Muscle of leg (tissue), 11 donors: ENCODE data around the gene ATP10B. TPM values are rescaled to one million over a fixed set of nuclear protein-coding genes. Genes with fewer than 3 reads are reported as not detected.
A peak's percentile ranks its signal among the peaks of the same experiment; 100 is the strongest.

Source experiments
- DNase-seq: peaks from one replicate; pipeline ENCODE4 v3.0.0; 2013
- H3K27ac ChIP-seq: one replicate; pipeline ENCODE4 v1.5.1; 2013; ENCODE audit warnings: mild to moderate bottlenecking, low read length, control low read depth
- H3K27me3 ChIP-seq: one replicate; pipeline ENCODE4 v1.6.1; 2013; ENCODE audit warnings: low read length; ENCODE audit not compliant: control insufficient read depth, insufficient read depth
- H3K36me3 ChIP-seq: one replicate; pipeline ENCODE4 v1.6.1; 2013; ENCODE audit warnings: low read length; ENCODE audit not compliant: control insufficient read depth, insufficient read depth
- H3K4me1 ChIP-seq: one replicate; pipeline ENCODE4 v1.6.1; 2013; ENCODE audit warnings: low read length; ENCODE audit not compliant: control insufficient read depth, insufficient read depth
- H3K4me3 ChIP-seq: one replicate; pipeline ENCODE4 v1.5.1; 2013; ENCODE audit warnings: low read length, control low read depth
- H3K9me3 ChIP-seq: replicated peaks from 2 replicates; pipeline ENCODE4 v1.6.1; 2013; ENCODE audit warnings: low read depth, low read length; ENCODE audit not compliant: control insufficient read depth
- WGBS: methylation state at CpG from one replicate; pipeline ENCODE4 v1.1.5; 2013; ENCODE audit warnings: missing lambda C conversion rate; ENCODE audit not compliant: insufficient coverage; 5-methylcytosine and 5-hydroxymethylcytosine counted together
- polyA plus RNA-seq, 8 donors: library from polyadenylated mRNA; unstranded; fragments of 120-200 nt; gene quantifications; one replicate each; pipeline versions ENCODE4 v1.2.1 to v1.2.3, GENCODE V29; 2013; ENCODE audit warnings: inconsistent platforms in 1 of 8, low replicate concordance in 1 of 8; ENCODE audit not compliant: insufficient read length in 8 of 8, insufficient read depth in 1 of 8
- total RNA-seq: library from RNA; stranded (reverse); fragments of 120-200 nt; gene quantifications from one replicate; pipeline ENCODE4 v1.2.4, GENCODE V29; 2013

Gene ATP10B
- total and polyA plus RNA-seq, 9 donors = 0.24 to 1.4 (median 0.60) TPM

DNA sequence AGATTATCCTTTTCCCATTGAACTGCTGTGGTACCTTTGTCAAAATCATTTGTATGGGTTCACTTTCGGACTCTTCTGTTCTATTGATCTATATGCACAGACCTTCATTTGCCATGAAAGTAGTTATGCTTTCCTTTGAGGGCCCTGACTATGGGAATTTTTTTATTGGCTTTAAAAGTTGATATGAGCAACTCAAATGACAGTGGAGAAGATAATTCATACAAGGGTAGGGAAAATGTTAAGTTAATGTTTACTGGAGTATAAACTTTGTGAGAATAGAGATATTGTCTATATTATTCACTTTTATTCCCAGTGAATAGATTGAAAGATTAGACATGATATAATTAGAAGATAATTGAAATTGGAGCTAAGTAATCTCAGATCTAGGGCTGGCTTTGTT, 94.8 kb downstream of the ATP10B start:
- Histone ChIP-seq H3K4me1 (no peaks in the 10 kb centered on the region), H3K27me3 (no peaks in the 10 kb centered on the region), H3K36me3 (no peaks in the 10 kb centered on the region), H3K4me3 (no peak overlapping the region), H3K9me3 (no peaks in the 10 kb centered on the region), H3K27ac (no peak overlapping the region)
- no CpG with 5 or more reads among the region's 1 CpG for WGBS
- DNase-seq = no peak

DNA sequence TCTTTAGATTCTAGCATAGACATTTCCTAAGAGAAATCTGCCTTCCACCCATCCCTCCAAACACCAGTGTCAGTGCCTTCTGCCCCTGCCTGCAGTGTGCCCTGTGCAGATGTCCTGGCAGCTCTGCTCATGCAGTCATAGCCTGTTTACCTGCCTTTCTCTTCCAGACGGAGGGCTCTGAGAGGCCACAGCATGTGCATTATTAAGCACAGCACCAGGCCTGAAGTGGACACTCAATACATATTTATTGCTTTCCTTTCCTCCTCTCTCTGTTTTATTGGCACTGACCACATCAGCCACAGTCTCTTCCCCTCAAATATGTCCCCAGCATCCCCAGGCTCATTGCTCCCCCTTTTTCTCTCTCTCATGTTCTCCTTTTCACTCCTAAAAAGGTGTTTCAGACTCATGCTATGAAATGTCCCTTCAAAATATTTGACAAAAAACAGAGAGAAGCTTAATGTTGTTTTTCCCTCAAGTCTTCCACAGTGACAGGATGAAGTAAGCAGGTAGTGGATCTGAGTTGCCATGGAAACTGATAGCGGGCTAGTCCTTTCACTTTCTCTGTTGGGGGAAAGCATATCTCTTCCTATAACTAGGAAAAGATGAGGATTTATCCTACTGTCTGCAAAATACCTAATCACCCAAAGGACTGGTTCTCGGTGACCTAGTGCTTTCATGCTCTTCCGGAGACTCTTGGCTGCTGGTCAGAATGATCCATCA, 100.9 kb downstream of the ATP10B start:
- WGBS = 31% methylated on average over 3 of the region's 4 CpGs
- Histone ChIP-seq H3K4me3 (no peak overlapping the region), H3K27me3 (no peaks in the 10 kb centered on the region)

DNA sequence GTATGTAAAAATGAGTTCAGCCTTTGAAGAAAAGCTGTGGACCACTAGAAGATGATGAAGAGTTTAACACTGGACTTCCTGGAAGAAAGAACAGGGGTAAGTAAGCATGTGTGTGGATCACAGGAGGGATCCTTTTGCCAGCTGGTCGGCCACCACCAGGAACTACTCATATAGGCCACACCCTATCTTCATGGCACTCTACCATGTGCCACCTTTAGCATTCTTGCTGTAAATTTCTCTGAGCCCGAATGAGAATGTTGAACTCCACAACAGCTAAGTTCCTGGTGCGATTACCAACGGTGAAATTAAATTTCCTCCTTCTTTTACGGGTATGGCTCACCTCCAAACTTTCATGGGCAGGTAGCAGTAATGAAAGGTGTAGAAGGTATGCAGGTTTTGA, 102.3 kb downstream of the ATP10B start:
- Histone ChIP-seq H3K9me3 (no peaks in the 10 kb centered on the region), H3K27me3 (no peaks in the 10 kb centered on the region), H3K27ac (no peak overlapping the region), H3K36me3 (no peaks in the 10 kb centered on the region), H3K4me1 (no peaks in the 10 kb centered on the region), H3K4me3 (no peak overlapping the region)
- no peak for DNase-seq
- 100% methylated on average over 2 of the region's 5 CpGs for WGBS

More for the DNA sequence above, 100.9 kb downstream of the ATP10B start:
- Histone ChIP-seq H3K36me3 (no peaks in the 10 kb centered on the region), H3K9me3 (no peaks in the 10 kb centered on the region), H3K4me1 (no peaks in the 10 kb centered on the region), H3K27ac (no peak overlapping the region)
- no peak for DNase-seq

DNA sequence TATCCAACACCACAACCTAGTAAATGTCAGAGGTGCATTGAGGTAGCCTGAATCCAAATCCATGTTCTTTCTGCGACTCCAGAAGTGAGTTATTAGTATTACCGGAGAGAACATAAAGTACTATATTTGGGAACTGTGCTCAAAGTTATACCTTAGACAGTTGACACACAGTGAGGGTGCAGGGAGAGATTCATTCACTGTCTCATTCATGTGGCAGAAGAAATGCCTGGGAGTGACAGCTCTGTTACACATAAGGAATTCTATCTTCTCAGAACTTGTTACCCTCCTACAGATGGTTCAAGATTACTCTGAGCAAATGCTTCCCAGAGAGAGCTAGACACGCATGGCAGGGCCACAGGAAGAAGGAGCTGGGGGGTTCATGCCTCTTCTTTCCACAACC, 103.0 kb downstream of the ATP10B start:
- H3K27me3 ChIP-seq = no peaks in the 10 kb centered on the region
- no peak overlapping the region for H3K4me3 ChIP-seq
- no peak overlapping the region for H3K27ac ChIP-seq
- DNase-seq = no peak
- WGBS = 60% methylated on average over 1 of the region's 3 CpGs
- H3K36me3 ChIP-seq = no peaks in the 10 kb centered on the region
- H3K9me3 ChIP-seq = no peaks in the 10 kb centered on the region
- H3K4me1 ChIP-seq = no peaks in the 10 kb centered on the region

DNA sequence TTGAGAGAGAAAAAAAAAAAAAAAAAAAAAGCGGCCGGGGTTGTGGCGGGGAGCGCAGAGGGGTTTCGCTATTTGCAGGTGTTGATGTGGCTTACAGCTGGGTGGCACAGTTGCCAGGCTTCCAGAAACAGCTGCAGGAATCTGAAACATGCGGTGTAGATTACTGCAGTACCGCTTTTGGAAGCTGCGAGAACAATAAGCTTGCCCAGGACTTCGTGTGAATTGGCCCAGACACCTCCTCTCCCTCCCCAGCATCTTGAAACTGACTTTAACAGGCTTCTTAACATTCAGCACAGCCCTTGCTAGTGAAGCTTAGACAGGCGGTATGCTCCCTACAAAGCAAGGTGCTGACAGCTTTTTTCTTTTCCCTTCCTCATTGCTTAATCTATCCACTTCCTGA, 104.0 kb downstream of the ATP10B start:
- Histone ChIP-seq H3K4me1 (no peaks in the 10 kb centered on the region), H3K9me3 (no peaks in the 10 kb centered on the region), H3K27ac (no peak overlapping the region), H3K27me3 (no peaks in the 10 kb centered on the region), H3K4me3 (no peak overlapping the region), H3K36me3 (no peaks in the 10 kb centered on the region)
- 26% methylated on average over 6 of the region's 10 CpGs for WGBS
- DNase-seq = peak; percentile 52

DNA sequence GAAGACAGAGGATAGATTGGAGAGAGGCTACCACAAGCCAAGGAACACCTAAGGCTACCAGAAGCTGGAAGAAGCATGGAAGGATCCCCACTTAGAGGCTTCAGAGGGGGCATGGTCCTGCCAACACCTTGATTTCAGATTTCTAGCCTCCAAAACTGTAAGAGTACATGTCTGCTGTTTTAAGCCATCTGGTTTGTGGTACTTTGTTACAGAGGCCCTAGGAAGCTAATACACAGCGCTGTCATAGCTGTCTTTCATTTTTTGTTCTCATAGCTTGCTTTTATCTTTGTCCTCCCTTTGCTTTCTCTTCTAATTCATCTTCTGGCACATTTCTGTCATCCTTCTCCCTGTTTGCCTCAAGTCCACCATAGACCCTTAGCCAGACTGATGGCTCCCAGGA, 104.5 kb downstream of the ATP10B start:
- no peaks in the 10 kb centered on the region for H3K9me3 ChIP-seq
- H3K4me1 ChIP-seq = no peaks in the 10 kb centered on the region
- no peaks in the 10 kb centered on the region for H3K36me3 ChIP-seq
- H3K27ac ChIP-seq = no peak overlapping the region
- 88% methylated on average over 1 of the region's 1 CpG for WGBS
- H3K4me3 ChIP-seq = no peak overlapping the region
- H3K27me3 ChIP-seq = no peaks in the 10 kb centered on the region
- no peak for DNase-seq

DNA sequence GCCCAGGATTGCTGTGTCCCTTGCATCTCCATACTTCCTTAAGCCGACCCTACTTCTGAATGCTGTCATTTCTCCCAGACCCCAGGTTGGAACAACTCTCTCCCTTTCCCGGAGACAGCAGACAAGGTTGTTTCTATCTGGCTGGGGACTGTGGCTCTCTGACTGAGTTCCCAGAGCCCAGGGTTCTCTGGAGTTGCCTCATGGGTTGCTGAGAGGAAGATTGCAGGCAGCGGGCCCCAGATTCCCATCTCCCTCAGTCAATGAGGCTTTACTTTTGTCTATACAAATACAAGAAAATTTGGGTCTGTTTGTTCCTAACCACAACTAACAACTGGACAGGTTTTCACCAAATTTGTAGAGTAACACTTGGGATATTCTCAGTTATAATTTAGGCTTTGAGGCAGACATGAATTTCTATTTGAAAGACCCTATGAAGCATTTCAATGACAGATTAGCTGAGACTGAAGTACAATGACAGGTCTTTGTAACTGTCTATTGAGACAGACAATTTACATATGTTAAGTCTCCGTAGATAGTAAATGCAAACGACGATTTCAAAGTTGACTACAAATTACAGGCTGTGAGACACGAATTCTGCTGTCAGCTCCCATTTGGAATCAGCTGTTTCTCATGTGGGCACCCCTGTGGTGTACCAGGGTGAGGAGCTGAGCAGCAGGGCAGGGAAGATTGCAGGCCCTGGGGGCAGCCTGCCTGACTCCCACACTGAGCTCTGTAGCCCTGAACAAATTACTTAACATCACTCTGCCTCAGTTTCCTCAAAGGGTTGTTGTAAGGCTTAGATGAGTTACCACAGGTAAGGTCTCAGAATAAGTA, 107.5 kb downstream of the ATP10B start:
- no peak overlapping the region for H3K27ac ChIP-seq
- DNase-seq = no peak
- H3K4me3 ChIP-seq = no peak overlapping the region
- H3K4me1 ChIP-seq = no peaks in the 10 kb centered on the region
- H3K27me3 ChIP-seq = no peaks in the 10 kb centered on the region
- no peaks in the 10 kb centered on the region for H3K9me3 ChIP-seq
- WGBS = 71% methylated on average over 1 of the region's 7 CpGs
- no peaks in the 10 kb centered on the region for H3K36me3 ChIP-seq

DNA sequence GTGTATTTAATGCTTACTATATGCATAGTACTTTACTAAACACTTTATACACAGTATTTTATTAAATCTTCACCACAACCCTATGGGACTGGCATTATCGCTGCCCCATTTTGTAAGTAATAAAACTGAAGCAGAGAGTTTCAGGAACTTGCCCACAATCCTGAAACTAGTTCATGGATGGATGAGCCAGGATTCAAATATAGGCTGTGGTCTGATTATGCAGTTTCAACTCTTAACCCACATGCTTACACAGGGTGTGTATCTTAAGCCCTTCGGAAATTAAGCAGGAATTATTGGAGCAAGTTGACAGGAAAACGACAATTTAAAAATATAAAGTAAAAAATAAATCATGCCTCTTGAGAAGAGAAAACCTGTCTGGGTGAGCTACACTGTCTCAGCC, 109.0 kb downstream of the ATP10B start:
- H3K27ac ChIP-seq = no peak overlapping the region
- no peaks in the 10 kb centered on the region for H3K4me1 ChIP-seq
- DNase-seq = no peak
- no peaks in the 10 kb centered on the region for H3K27me3 ChIP-seq
- no peak overlapping the region for H3K4me3 ChIP-seq
- no peaks in the 10 kb centered on the region for H3K9me3 ChIP-seq
- WGBS = no CpG with 5 or more reads among the region's 3 CpGs
- H3K36me3 ChIP-seq = no peaks in the 10 kb centered on the region

DNA sequence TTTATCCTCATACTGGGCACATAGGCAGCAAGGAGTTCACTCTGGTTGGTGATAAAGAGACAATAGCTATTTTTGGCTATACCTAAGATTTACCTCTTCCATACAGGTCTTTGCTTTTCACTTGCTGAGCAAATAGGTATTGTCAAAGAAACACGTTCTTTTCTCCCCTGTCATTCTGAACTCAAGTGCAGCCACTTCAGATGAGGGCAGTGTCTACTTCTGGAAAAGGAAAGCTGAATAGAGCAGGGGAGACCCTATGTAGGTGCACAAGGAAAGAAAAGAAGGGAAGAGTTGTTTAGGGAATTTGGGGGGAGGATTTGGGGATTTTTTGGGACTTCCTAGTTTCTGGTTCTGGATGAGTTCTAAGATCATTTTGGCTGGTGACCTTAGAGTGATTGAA, 109.6 kb downstream of the ATP10B start:
- Histone ChIP-seq H3K4me1 (no peaks in the 10 kb centered on the region), H3K9me3 (no peaks in the 10 kb centered on the region), H3K27ac (no peak overlapping the region), H3K36me3 (no peaks in the 10 kb centered on the region), H3K4me3 (no peak overlapping the region), H3K27me3 (no peaks in the 10 kb centered on the region)
- WGBS = no CpG with 5 or more reads among the region's 1 CpG
- DNase-seq = no peak

DNA sequence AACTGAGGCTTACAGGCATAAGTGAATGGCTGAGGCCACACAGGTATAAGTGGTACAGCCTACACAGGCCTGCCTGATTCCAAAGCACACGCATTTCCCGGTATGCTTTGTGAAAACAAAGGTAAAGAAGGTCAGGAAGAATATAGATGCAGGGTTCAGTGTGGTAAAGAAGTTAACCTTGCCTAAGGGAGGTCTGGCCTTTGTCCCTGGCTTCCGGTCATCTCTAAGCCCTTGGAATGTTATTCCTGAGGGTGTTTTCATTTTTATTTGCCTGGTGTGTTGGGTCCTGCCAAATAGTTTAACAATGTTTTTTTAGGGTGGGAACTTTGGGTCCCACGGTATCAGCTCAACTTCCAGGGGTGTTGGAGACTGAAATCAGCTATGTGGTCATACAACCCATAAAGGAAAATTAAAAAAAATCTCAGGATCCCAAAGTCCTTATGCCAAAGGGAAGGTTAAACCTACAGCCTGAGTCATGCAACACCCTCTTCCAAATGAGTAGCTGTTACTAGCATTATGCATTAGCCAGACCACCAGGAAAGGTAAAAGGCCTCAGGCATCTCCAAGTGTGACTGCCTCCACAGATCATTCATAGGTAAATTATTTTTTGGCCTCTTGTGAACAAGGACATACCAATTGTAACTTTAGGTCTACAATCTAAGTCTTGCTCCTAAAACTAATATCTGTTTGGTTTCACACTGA, 124.6 kb downstream of the ATP10B start:
- H3K27me3 ChIP-seq = no peaks in the 10 kb centered on the region
- H3K27ac ChIP-seq = no peak overlapping the region
- H3K4me3 ChIP-seq = no peak overlapping the region
- H3K9me3 ChIP-seq = no peaks in the 10 kb centered on the region
- 73% methylated on average over 3 of the region's 4 CpGs for WGBS
- no peak for DNase-seq
- H3K4me1 ChIP-seq = no peaks in the 10 kb centered on the region
- H3K36me3 ChIP-seq = no peaks in the 10 kb centered on the region
